ENCODE results near the gene FAIM2. TPM values are rescaled to one million over a fixed set of nuclear protein-coding genes. Genes with fewer than 3 reads are reported as not detected.

FAIM2 gene
- total RNA-seq, 1 experiment from 2014 or later: 0.49 TPM

GRCh38 chr12:49827051-49827400, 76.7 kb downstream of the FAIM2 start:
- Histone ChIP-seq H3K4me1 (ENCODE audit: control insufficient read depth, insufficient read depth, low read length) (peaks cover 21% of the 10 kb centered on the region), H3K36me3 (ENCODE audit: control insufficient read depth, insufficient read depth, low read length) (0 out of 2 replicates have a peak, but pooled peaks cover 3% of the 10 kb centered on the region), H3K27ac (ENCODE audit: low read length) (peak overlapping the region; percentile 83), H3K4me3 (ENCODE audit: low read depth in 2 of 2, low read length in 2 of 2) (peak overlapping the region; percentile 65 to 67), H3K9me3 (ENCODE audit: control insufficient read depth, insufficient read depth, low read depth, low read length) (no peaks in the 10 kb centered on the region), H3K27me3 (ENCODE audit: control insufficient read depth, insufficient read depth, low read length) (no peaks in the 10 kb centered on the region)
- ATAC-seq (no peak), DNase-seq (ENCODE audit: low read depth, low spot score) (no peak)
- intact Hi-C loops (cut with micrococcal nuclease; ENCODE audit: unreplicated experiment): no loop called here
- in situ Hi-C loops (cut with HindIII; ENCODE audit: low pct_unique_long_range_greater_than_20kb, low sequenced_read_pairs): no loop called here
- ChIA-PET POLR2A (no interaction called here), CTCF (interaction anchor here (0.6 kb wide), 1 partner anchor 49 kb away, joined by 3 read pairs; no protein-coding TSS in a partner anchor)
- no TSS peak for BruUV-seq (replicated peaks)
- TF ChIP-seq REST (IDR thresholded peaks at IDR 0.05; ENCODE audit: insufficient read depth in 1 of 2, low read depth in 2 of 2, low read length in 1 of 2): no peak
- TF ChIP-seq CTCF (IDR thresholded peaks at IDR 0.05): no peak
- TF ChIP-seq SIN3A (IDR thresholded peaks at IDR 0.05; ENCODE audit: borderline replicate concordance, insufficient read depth, low read depth, low read length): no peak
- no peak for TF ChIP-seq TCF7L2 (IDR thresholded peaks at IDR 0.05; ENCODE audit: low read depth, low read length)
- TF ChIP-seq POLR2AphosphoS5 (IDR thresholded peaks at IDR 0.05; ENCODE audit: low read depth, low read length): no peak

GRCh38 chr12:49825971-49826421, 77.7 kb downstream of the FAIM2 start:
- H3K27ac ChIP-seq (ENCODE audit: low read length): no peak overlapping the region
- intact Hi-C loops (cut with micrococcal nuclease; ENCODE audit: unreplicated experiment) (no loop called here), in situ Hi-C loops (cut with HindIII; ENCODE audit: low pct_unique_long_range_greater_than_20kb, low sequenced_read_pairs) (no loop called here)
- H3K27me3 ChIP-seq (ENCODE audit: control insufficient read depth, insufficient read depth, low read length): no peaks in the 10 kb centered on the region
- ChIA-PET POLR2A (no interaction called here), CTCF (no interaction called here)
- ATAC-seq (no peak), DNase-seq (ENCODE audit: low read depth, low spot score) (no peak)
- H3K9me3 ChIP-seq (ENCODE audit: control insufficient read depth, insufficient read depth, low read depth, low read length): no peaks in the 10 kb centered on the region
- H3K4me3 ChIP-seq (ENCODE audit: low read depth in 2 of 2, low read length in 2 of 2): no peak overlapping the region
- BruUV-seq (replicated peaks): no TSS peak
- TF ChIP-seq SIN3A (IDR thresholded peaks at IDR 0.05; ENCODE audit: borderline replicate concordance, insufficient read depth, low read depth, low read length) (no peak), REST (IDR thresholded peaks at IDR 0.05; ENCODE audit: insufficient read depth in 1 of 2, low read depth in 2 of 2, low read length in 1 of 2) (no peak), TCF7L2 (IDR thresholded peaks at IDR 0.05; ENCODE audit: low read depth, low read length) (no peak), CTCF (IDR thresholded peaks at IDR 0.05) (no peak), POLR2AphosphoS5 (IDR thresholded peaks at IDR 0.05; ENCODE audit: low read depth, low read length) (no peak)
- H3K36me3 ChIP-seq (ENCODE audit: control insufficient read depth, insufficient read depth, low read length): 0 out of 2 replicates have a peak, but pooled peaks cover 3% of the 10 kb centered on the region
- H3K4me1 ChIP-seq (ENCODE audit: control insufficient read depth, insufficient read depth, low read length): peaks cover 21% of the 10 kb centered on the region

Data from Panc1 (cell line).